Stimulated activated CD4-positive, alpha-beta T cell treated with anti-CD3 and anti-CD28 coated beads, Interleukin-4, amount 100 ng/mL, for 48 hours (primary cell): ENCODE measurements around the gene PARD3.

Experiments used
- DNase-seq, 2 donors: peaks; one replicate each; pipeline ENCODE4 v3.0.0-alpha.2; 2020; ENCODE audit warnings: low read depth in 2 of 2

Gene PARD3

DNA sequence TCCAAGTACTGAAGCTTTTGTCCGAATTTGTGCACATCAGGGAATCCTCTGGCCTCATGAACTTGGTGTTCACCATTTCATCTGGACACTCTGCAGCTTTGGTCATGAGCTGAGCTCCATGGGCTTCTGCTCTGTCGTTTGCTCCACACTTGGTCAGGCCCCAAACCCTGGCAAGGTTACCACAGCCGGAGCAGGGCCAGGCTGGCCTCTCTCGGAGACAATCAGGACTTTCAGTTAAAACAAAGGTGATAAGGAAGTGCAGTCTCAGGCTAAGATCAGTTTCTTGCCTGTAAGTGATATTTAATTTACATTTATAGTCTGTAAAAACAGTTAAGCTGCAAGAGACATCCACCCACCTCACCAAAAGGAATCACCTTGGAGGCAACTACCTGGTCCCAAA lies 558.9 kb downstream of the PARD3 start:
- no peak for DNase-seq

DNA sequence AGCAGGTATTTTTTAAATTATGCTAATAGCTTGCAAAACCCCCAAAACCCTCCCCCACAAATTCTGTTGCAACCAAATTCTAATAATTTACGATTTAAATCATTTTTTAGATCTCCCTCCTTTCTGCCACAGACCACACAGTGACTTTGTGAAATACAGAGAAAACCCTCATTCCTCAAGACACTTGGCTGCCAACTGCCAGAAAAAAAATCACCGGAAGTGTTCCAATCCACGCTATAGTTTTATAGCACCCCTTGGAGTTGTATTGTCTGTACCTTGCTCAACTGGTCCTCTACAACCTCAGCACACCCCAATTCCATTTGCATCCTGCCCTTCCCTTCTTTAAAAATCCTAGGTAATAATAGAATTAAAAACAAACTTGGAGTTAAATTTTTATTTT lies 560.1 kb downstream of the PARD3 start:
- DNase-seq = no peak

DNA sequence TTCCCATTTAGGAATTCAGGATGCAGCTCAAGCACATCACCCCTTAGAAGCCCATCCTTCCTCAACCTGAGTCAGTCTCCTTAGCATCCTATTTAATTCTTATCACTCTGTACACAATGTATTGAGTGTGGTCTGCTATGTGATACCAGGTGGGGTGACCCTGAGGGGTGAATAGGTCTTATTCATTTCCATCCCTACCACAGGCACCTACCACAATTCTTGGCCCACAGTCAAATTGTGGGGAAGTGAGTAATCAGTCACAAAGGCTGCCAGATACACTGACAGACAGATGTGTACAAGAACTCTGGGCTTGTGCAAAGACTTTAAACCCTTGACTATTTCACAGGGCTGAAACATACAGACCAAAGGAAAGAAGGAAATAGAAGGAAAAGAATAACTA lies 560.5 kb downstream of the PARD3 start:
- DNase-seq = no peak

DNA sequence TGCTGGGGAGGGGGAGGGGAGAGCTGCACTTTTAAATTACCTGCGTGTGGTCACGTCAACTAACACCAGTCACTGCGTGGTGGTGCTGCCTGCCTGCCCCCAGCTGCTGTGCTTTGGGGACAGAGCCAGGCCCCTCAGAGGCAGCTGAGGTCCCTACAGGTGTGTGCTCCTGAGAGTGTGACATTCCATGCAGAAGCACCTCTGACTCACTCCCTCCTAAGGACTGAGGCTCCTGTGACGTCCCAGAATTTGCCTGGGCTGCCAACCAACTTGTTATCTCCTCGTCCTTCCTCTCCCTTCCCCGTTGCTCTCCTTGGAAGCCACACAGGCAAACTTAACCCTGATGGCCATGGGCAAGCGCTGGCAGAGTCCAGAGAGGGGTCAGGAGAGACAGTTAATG lies 563.0 kb downstream of the PARD3 start:
- no peak for DNase-seq

DNA sequence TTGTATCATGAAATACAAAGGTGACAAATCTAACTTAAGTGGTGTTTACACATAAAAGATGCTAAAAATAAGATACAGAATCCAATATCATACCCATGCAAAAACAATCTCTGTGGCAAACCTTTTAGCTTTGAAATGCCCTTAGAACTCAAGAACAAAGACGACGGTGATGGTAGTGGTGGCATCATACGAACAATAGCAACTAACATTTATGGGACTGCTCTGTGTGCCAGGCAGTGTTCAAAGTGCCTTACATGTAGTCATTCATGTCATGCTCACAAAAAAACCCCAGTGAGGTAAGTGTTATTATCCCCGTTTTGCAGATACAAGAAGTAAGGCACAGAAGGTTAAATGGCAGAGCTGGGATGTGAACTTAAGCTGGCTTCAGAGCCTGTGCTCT lies 563.9 kb downstream of the PARD3 start:
- no peak for DNase-seq

DNA sequence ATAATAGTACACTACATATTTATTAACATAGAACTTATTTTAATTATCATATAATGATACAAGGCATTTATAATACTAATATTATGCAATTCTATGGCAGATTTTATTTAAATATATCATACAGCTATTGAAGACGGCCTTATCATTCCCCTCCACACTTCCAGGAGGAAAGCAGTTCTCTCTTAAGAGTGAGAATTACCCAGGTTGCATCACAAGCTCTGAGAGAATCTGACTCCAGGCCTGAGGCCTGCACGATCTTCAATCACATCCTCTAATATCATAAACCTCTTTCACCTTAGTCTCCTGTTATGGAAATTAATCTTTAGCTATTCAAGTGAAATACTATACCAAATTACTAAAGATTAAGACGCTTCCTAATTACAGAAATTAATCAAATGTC lies 564.4 kb downstream of the PARD3 start:
- no peak for DNase-seq

DNA sequence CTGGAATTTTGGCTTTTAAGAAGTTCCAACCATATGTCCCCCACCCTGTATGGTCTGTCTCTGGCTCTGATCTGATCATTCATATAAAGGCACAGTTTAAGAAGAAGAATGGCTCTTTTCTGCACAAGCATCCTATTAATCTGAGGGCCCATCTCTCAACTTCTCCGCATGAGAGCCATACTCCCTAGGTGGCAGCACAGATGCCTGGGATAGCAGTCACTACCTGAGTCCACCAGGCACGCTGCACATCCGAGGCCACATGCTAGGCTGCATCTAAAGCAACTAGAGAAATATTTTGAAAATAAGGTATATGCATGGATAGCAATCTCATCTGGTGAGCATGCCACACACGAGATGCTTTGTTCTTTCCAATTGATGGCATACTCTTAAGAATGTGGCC lies 565.5 kb downstream of the PARD3 start:
- no peak for DNase-seq

DNA sequence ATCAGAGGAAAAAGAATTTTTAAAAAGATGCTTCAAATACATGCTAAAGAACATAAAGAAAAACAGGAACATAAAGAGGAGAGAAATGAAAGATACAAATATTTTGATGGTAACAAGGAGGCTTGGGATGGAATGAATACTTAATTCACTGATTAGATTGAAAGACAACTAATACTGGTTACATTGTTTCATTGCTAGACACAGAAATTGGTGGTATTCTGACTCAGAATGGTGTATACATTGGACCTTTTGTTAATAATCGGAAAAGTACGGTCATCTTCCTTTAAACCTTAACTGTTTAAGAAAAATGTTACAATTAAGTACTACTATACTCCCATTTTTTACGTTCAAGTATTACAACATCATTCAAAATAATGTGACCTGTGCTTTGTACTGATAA lies 567.5 kb downstream of the PARD3 start:
- DNase-seq = no peak

DNA sequence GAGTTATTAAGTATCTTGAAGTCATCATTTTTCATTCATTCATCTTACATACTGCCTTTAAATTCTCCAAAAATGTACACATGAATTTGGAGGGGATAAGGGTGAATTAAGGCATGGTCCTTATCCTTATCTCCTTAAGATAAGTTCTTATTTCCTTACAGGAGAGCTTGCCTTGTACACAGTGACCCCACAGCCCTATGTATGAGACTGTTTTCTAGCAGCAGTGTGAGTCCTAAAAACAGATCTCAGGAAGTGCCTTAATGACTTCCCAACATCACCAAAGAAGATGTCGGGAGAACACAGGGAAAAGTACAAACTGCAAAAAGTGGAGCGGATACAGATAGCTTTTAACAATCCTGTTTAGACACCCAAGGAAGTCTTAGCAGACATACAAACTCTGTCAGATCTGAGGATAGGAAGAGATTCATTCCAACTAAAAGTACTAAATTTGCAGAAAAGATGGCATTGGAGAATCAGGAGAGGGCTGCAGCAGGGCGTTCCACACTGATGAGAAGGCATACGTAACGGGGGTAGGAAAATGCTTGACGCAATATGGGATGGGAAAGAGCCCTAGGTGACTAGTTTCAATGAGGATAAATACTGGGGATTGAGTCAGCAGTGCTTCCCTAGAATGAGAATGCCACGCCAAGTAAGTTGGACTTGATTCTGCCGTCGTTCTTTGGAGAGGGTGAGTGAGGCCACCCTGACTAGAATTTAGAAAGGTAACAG lies 570.2 kb downstream of the PARD3 start:
- DNase-seq = no peak

DNA sequence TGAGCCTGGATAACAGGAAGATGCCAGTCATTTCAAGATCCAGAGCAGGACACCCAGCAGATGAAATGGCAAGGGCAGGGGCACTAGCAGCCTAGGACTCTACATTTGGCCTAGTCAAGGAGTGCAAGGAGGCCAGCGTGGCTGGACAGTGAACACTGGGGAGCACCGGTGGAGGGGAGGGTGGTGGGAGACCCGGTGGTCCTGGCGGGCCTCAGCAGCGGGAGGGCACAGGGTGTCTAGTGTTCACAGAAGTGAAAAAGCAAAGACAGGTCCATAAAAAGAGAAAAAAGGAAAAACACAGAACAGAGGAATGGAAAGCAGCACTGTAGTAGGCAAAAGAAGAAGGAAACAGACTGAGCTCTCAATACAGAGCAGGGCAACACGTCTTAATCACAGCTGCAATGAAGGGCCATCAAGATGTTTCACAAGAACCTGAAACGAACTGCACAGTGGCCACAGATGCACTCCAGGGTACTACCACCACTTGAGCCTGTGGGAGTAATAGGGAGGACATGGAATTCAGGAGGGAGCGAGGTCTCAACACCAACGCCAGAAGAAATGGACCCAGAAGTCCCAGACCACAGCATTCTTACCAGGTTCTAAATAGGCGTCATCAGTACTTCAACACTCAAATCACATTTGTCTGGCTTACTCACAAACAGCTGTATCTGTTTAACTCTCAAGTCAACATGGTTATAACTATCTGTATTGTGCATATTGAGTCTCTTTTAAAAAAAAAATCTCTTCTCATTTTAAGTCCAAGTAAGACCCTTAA lies 573.7 kb downstream of the PARD3 start:
- DNase-seq = no peak

DNA sequence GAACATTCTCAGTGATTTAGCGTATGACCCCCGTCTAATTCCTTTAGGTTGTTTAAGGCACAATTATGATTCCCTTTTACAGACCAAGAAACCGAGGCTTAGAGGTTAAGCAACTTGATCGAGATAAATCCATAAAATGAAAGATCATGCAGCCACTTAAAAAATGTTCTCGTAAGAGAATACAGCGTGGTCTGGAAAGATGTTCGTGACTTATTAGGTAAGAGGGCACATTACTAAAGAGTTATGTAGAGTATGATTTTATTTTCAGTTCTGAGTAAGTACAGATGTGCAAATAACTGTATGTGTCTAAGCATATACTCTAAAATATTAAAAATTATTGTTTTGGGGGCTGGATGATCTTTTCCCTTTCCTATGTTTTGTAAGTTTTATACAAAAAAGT lies 575.1 kb downstream of the PARD3 start:
- no peak for DNase-seq

DNA sequence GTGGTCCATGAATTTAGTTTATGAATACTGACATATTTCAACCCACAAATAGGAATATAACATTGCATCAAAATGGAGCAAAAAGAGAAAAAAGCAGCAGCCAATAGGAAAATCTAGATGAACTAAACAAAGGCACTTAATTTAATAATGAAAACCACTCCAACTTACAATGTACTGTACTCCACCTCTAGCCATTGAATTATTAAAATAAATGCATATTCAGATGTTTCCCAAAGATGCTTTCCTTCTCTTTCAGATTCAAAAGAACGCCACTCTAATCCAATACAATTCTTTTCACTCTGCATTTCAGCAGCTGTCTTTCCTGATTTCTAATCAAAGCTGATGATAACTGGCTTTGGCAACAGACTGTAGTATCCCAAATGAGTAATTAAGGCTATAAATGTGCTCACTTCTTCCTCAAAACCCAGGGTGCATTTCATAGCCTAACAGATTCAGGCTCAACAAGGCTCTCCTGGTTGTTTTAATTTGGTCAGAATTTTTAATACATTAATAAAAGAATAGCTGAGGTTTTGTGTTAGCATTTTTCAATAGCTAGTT lies 577.1 kb downstream of the PARD3 start:
- no peak for DNase-seq

DNA sequence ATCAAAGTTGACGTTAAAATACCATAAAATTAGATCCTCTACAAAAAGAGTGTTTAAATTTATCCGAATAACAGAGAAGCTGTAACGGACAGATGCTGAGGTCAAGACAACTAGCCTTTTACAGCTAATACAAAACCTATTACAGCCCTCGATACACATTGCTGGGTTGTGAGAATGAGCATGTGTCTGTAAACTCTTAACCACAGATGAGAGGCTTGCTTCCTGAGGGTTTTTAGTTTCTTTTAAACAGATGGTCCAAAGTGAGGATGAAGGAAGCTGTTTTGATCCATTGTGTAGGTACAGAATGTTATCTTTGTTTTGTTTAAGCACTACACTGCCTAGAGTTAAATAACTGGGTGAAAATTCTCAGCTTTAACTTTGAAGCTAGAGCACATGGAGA lies 578.2 kb downstream of the PARD3 start:
- no peak for DNase-seq

DNA sequence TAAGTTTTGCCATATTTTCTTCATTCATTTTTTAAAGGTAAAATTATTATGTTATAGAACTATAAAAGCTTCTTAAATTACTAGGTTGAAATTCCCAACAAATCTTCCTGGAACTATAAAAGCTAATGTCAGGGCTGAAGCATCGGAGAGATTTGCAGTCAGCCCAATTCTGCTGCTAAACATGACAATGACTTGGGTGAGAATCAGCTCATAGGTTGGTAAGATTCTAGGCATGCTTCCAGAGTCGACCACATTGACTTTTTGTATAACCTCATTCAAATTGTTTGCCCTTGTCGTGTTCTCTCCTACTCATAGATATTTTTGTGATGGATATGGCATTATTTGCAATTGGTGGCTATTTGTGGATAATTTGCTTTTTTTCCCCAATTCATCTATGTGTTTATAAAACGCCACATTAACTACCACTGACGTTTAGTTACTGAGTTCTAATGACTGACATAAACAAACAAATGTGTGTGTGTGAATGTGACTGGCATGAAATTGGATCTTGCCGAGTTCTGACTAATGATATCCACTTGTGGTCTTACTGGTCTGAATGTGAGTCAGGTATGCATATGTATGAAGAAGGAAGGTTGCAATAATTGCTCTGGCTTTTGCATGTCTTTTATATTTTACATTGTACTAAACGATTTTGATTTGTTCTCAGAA lies 579.8 kb downstream of the PARD3 start:
- no peak for DNase-seq

DNA sequence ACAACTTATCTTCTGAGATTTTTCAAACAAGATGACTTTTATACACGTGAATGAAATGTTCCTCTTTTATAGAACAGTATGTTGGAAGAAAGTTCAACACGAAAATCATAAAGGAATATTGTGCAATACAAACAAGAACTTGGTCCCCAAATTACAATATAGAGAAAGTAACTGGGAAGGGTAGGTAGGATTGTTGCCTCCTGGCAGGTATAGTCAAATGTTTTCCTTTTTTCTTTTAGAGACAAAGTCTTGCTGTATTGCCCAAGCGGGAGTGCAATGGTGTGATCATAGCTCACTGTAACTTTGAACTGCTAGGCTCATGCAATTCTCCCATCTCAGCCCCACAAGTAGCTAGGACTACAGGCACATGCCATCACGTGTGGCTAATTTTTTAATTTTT lies 582.6 kb downstream of the PARD3 start:
- no peak for DNase-seq

DNA sequence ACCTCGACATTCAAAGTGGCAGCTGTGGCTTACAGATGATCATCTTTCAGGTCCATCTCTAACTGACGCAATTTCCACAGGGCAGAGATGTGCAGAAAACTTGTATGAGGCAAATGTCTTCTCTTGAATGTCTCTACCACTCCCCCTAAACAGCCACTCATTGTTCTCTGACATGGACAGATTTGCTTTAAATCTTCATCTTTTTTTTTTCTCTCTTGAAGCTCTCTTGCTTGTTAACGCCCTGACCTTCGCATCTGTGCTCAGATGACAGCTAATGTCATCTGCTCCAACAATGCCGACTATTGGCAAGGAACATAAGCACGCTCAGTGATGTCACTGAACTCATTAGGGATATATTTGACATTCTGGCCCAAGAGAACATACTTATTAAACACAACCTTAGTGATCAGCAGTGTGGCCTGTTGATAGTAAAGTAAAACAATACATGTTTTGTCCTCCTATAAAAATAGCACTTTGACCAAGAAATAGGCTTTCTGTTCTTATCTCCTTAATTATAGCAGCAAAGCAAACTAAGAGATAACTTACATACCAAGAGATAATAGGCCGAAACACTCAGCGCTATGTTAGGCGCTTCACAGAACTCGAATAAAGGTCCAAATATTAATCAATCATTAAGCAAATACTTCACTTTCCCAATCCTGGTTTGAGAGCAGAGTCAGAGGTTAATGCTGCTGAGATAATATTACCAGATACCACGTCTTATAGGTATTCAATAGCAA lies 583.5 kb downstream of the PARD3 start:
- DNase-seq = no peak

DNA sequence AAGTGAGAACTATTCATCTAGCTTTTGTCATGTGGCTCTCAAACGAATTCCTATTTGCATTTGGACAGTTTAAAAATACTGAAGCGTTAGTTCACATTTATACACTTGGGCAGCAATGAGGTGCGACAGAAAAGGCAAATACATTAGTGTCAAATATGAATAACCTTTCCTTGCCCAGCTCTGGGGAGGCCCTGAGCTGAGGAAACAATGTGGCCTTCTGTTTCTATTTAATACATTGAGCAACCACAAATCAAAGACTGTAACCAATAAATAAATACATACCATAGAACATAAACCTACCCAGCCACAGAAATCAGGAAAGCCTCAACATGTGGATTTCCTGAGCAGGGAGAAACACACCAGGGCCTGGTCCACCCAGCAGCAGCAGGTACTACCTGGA lies 585.2 kb downstream of the PARD3 start:
- no peak for DNase-seq

DNA sequence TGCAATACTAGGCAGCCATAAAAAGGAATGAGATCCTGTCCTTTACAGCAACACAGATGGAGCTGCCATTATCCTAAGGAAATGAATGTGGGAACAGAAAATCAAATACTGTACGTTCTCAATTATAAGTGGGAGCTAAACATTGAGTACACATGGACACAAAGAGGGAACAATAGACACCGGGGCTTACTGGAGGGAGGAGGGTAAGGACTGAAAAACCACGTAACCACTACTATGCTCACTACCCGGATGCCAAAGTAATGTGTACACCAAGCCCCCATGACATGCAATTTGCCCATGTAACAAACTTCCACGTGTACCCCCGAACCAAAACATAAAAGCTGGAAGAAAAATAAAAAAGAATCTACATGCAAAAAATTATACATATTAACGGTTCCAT lies 587.0 kb downstream of the PARD3 start:
- no peak for DNase-seq

DNA sequence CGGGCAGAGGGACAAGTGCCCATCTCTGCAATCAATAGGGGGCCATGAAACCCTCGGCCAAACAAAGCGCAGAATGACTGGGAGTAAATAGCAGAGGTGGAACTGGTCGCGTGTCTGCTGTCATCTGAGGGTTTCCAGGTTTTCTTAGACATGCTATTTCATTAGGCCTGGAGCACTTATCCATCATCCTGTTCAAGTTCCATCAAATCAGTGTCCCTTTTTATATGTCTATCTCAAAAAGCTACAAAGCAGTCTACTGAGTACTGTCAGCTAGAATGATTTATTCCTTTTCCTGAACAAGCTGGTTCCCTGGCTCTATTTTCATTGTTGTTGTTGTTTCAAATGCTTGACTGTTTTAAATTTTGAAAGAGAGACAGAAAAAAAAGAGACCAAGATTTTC lies 590.5 kb downstream of the PARD3 start:
- no peak for DNase-seq

DNA sequence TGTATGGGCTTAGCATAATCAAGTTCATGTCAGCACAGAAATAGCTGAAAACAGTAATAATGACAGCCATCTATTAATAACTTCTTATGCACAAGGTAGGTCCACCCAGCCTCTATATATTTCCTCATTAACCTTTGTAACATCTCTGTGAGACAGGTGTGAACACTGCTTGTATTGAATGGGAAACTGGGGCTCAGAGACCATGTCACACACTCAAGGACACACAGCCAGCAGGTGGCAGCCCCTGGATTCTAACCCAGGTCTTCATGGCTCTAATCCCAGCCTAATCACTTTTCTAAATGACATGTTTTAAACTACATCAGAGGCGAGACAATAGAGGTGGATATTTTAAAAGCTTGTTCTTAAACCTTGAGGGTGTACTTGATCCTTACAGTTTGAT lies 591.4 kb downstream of the PARD3 start:
- DNase-seq = no peak

DNA sequence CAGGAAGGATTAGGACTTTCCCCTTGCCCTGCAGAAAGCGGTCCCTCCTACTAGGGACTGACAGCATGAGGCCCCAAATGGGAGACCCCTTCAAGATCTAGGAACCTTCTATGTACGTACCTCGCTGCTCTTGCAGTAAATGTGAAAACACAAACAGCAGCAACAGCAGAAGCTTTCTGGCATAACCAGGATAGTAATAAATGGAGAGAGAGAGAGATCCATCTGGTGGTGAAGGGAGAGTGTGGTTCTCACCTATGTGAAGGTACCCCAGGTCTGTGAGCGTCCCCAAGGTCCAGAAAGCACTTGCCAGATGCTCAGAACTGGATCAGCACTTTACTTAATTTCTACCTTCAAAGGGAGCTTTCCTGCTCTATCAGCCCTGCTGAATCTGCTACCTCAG lies 592.7 kb downstream of the PARD3 start:
- DNase-seq = no peak
